Adipocyte (in vitro differentiated cells): ENCODE data around the gene TNFRSF6B.

ENCODE experiments used
- DNase-seq: peaks from one replicate; pipeline ENCODE4 v3.0.0-alpha.2; 2015; ENCODE audit warnings: low read depth
- H3K27me3 ChIP-seq: replicated peaks from 2 replicates; pipeline ENCODE4 v1.7.0; 2013; ENCODE audit warnings: mild to moderate bottlenecking, low read length, moderate library complexity; ENCODE audit not compliant: control insufficient read depth, insufficient read depth
- H3K36me3 ChIP-seq: 2 replicates; pipeline ENCODE4 v1.7.0; 2013; ENCODE audit warnings: low read length, mild to moderate bottlenecking, moderate library complexity; ENCODE audit not compliant: control insufficient read depth, insufficient read depth, severe bottlenecking
- H3K4me1 ChIP-seq: 2 replicates; pipeline ENCODE4 v1.7.0; 2013; ENCODE audit warnings: mild to moderate bottlenecking, low read length, moderate library complexity; ENCODE audit not compliant: control insufficient read depth, insufficient read depth
- H3K4me3 ChIP-seq: 2 replicates; pipeline ENCODE4 v1.7.0; 2013; ENCODE audit warnings: mild to moderate bottlenecking, low read length, moderate library complexity
- H3K9ac ChIP-seq: 2 replicates; pipeline ENCODE4 v1.7.0; 2013; ENCODE audit warnings: mild to moderate bottlenecking, low read length, moderate library complexity
- H3K9me3 ChIP-seq: 2 replicates; pipeline ENCODE4 v1.7.0; 2013; ENCODE audit warnings: mild to moderate bottlenecking, low read length, moderate library complexity; ENCODE audit not compliant: control insufficient read depth

The TNFRSF6B gene

GRCh38 chr20:63694584-63695423 lies 1.6 kb upstream of the TNFRSF6B start:
- DNase-seq, result no peak
- H3K9me3 ChIP-seq, result no peaks in the 10 kb centered on the region
- H3K9ac ChIP-seq, result no peak overlapping the region
- no peak overlapping the region for H3K4me3 ChIP-seq
- no peaks in the 10 kb centered on the region for H3K27me3 ChIP-seq
- H3K4me1 ChIP-seq, result peaks cover 37% of the 10 kb centered on the region
- no peaks in the 10 kb centered on the region for H3K36me3 ChIP-seq

DNA sequence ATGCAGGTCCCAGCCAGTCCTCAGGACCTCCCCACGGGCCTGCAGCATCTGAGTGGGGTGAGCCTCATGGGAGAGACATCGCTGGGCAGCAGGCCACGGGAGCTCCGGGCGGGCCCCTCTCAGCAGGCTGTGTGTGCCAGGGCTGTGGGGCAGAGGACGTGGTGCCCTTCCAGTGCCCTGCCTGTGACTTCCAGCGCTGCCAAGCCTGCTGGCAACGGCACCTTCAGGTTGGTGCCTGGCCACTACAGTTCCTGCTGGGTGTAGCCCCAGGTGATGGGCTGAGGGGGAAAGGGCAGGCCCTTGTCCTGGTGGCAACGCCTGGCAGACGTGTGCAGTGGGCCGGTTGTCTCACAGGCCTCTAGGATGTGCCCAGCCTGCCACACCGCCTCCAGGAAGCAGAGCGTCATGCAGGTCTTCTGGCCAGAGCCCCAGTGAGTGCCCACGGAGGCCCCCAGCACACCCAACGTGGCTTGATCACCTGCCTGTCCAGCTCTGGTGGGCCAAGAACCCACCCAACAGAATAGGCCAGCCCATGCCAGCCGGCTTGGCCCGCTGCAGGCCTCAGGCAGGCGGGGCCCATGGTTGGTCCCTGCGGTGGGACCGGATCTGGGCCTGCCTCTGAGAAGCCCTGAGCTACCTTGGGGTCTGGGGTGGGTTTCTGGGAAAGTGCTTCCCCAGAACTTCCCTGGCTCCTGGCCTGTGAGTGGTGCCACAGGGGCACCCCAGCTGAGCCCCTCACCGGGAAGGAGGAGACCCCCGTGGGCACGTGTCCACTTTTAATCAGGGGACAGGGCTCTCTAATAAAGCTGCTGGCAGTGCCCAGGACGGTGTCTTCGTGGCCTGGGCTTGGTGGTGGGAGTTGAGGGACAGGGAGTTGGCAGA lies 787 bp upstream of the TNFRSF6B start:
- DNase-seq, result no peak
- H3K4me3 ChIP-seq, result no peak overlapping the region
- H3K9me3 ChIP-seq, result no peaks in the 10 kb centered on the region
- H3K4me1 ChIP-seq, result peaks cover 39% of the 10 kb centered on the region
- no peaks in the 10 kb centered on the region for H3K27me3 ChIP-seq
- H3K36me3 ChIP-seq, result no peaks in the 10 kb centered on the region
- peak overlapping the region; percentile 34 for H3K9ac ChIP-seq

- H3K4me3 ChIP-seq, result no peak overlapping the region
- H3K9me3 ChIP-seq, result no peaks in the 10 kb centered on the region
- H3K9ac ChIP-seq, result peak overlapping the region; percentile 34
- H3K4me1 ChIP-seq, result peaks cover 39% of the 10 kb centered on the region
- no peaks in the 10 kb centered on the region for H3K27me3 ChIP-seq
- no peak for DNase-seq
- no peaks in the 10 kb centered on the region for H3K36me3 ChIP-seq
Measured at GRCh38 chr20:63696306-63696627, 185 bp upstream of the TNFRSF6B start.

GRCh38 chr20:63697357-63697867 lies 960 bp downstream of the TNFRSF6B start:
- Histone ChIP-seq H3K4me3 (no peak overlapping the region), H3K9ac (peak overlapping the region; percentile 83)
- no peak for DNase-seq

GRCh38 chr20:63697868-63698545 lies 1.6 kb downstream of the TNFRSF6B start:
- no peaks in the 10 kb centered on the region for H3K9me3 ChIP-seq
- no peak overlapping the region for H3K4me3 ChIP-seq
- H3K27me3 ChIP-seq, result no peaks in the 10 kb centered on the region
- H3K36me3 ChIP-seq, result no peaks in the 10 kb centered on the region
- no peak for DNase-seq
- peak overlapping the region; percentile 83 for H3K9ac ChIP-seq
- H3K4me1 ChIP-seq, result peaks cover 39% of the 10 kb centered on the region

More at GRCh38 chr20:63697357-63697867, 960 bp downstream of the TNFRSF6B start:
- no peaks in the 10 kb centered on the region for H3K9me3 ChIP-seq
- H3K27me3 ChIP-seq, result no peaks in the 10 kb centered on the region
- no peaks in the 10 kb centered on the region for H3K36me3 ChIP-seq
- peaks cover 39% of the 10 kb centered on the region for H3K4me1 ChIP-seq

DNA sequence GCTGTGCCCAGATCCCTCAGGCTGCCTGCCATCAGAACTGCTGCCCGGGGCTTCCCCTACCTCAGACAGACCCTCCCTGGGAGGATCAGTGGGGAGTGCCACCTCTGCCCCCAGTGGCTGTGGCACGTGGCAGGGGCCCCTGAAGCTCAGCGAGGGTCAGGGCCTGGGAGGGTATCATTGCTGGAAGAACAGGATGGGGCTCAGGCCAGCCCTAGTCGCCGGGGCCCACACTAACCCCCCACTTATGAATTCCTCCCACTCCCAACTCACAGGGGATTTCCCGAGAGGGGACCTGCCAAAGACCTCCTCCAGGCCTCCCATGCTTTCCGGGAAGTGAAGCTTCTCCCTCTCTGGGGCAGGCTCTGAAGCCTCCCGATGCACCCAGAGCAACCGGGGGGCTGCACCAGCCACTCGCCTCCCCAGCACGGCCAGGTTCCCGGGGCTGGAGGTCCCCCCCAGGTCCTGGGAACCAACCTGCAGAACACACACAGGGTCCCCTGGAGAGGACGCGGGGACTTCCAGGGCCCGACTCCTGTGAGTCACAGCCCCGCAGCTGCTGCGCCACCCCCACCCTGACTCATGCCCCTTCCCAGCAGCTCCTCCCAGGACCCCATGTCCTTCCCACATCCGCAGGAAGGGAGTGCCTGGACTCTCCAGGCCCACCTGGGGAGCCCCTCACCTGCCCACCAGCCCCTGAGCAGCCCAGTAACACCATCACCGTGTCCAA lies 2.5 kb downstream of the TNFRSF6B start:
- H3K27me3 ChIP-seq, result no peaks in the 10 kb centered on the region
- peaks cover 39% of the 10 kb centered on the region for H3K4me1 ChIP-seq
- H3K9ac ChIP-seq, result peak overlapping the region; percentile 83
- peaks cover 5% of the 10 kb centered on the region for H3K36me3 ChIP-seq
- H3K4me3 ChIP-seq, result no peak overlapping the region
- DNase-seq, result peak; percentile 81
- H3K9me3 ChIP-seq, result no peaks in the 10 kb centered on the region

GRCh38 chr20:63699466-63700198 lies 3.2 kb downstream of the TNFRSF6B start:
- H3K27me3 ChIP-seq, result no peaks in the 10 kb centered on the region
- H3K4me3 ChIP-seq, result no peak overlapping the region
- H3K4me1 ChIP-seq, result peaks cover 39% of the 10 kb centered on the region
- H3K9me3 ChIP-seq, result no peaks in the 10 kb centered on the region
- DNase-seq, result no peak
- peaks cover 12% of the 10 kb centered on the region for H3K36me3 ChIP-seq
- H3K9ac ChIP-seq, result peak overlapping the region; percentile 83

DNA sequence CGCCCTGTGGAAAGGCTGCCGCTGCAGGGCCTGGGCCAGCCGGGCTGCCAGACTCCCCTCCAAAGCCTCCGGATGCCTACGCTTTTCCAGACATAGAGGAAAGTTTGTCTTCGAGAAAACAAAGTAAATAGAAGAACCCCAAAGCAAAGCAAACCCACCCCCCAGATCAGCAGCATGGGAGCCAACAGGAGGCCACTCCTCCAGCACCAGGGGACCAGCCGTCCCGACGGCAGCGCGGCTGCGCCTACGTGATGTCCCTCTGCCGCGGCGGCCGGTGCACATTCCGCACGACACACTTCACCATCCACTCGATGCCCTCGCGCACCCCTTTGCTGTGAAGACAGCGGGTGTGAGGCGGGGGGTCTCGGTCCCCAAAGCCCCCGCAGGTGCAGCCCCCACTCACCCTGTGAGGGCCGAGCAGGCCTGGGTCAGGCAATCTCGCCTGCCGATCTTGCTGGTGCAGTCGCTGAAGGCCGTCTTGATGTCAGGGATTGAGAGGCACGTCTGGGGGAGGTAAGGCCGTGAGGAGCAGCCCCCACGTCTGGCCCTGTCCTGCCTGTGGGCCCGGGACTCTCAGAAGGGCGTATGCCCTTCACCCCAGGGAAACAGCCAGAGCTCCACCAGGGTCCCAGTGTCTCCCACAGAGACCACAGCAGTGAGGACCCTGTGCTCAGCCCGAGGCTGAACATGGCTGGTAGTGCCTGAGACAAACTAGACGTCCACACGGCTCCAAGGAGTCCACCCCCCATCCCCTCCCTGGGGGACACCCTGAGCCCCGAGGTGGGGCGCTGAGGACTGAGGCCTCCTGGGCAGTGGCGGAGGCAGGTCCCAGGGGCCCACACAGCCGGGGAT lies 4.0 kb downstream of the TNFRSF6B start:
- H3K4me1 ChIP-seq, result peaks cover 38% of the 10 kb centered on the region
- no peak overlapping the region for H3K4me3 ChIP-seq
- no peak overlapping the region for H3K9ac ChIP-seq
- peaks cover 20% of the 10 kb centered on the region for H3K36me3 ChIP-seq
- H3K27me3 ChIP-seq, result no peaks in the 10 kb centered on the region
- H3K9me3 ChIP-seq, result no peaks in the 10 kb centered on the region
- no peak for DNase-seq

DNA sequence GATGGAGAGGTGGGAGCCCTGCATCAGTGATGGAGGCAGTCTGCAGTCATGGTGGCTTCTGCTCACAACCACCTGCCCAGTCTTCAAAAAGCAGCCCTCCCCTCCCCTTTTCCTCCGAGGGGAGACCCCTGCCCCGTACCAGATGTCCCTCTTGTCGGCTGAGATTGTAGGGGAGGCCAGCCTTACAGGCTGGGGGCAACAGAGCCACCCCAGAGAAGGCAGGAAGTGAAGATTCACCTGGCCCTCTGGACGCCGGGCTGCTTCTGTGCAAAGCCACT lies 4.5 kb downstream of the TNFRSF6B start:
- peaks cover 25% of the 10 kb centered on the region for H3K36me3 ChIP-seq
- H3K4me1 ChIP-seq, result peaks cover 36% of the 10 kb centered on the region
- no peak overlapping the region for H3K9ac ChIP-seq
- no peaks in the 10 kb centered on the region for H3K27me3 ChIP-seq
- H3K9me3 ChIP-seq, result no peaks in the 10 kb centered on the region
- no peak for DNase-seq
- H3K4me3 ChIP-seq, result no peak overlapping the region
